Liver (tissue), 9 donors: ENCODE data around the gene TRPC4AP. TPM values are rescaled to one million over a fixed set of nuclear protein-coding genes. Genes with fewer than 3 reads are reported as not detected.

Source experiments
- DNase-seq: peaks from one replicate; pipeline ENCODE4 v3.0.0-alpha.2; 2017; ENCODE audit warnings: low spot score
- H3K27ac ChIP-seq, 2 donors: one replicate each; pipeline ENCODE4 v1.7.0; 2013; ENCODE audit warnings: inconsistent platforms in 2 of 2, low read length in 2 of 2, control low read depth in 1 of 2, low read depth in 1 of 2, mild to moderate bottlenecking in 1 of 2
- H3K27me3 ChIP-seq, 4 donors: one replicate each; pipeline versions ENCODE4 v1.6.1 to v1.7.0; 2013; ENCODE audit warnings: low read length in 3 of 4, inconsistent platforms in 1 of 4, mild to moderate bottlenecking in 1 of 4, moderate library complexity in 1 of 4; ENCODE audit not compliant: control insufficient read depth in 4 of 4, insufficient read depth in 4 of 4
- H3K36me3 ChIP-seq, 4 donors: one replicate each; pipeline versions ENCODE4 v1.6.1 to v1.7.0; 2013; ENCODE audit warnings: low read length in 3 of 4, mild to moderate bottlenecking in 3 of 4, low read depth in 1 of 4, moderate library complexity in 1 of 4; ENCODE audit not compliant: control insufficient read depth in 4 of 4, insufficient read depth in 3 of 4
- H3K4me1 ChIP-seq, 4 donors: one replicate each; pipeline versions ENCODE4 v1.6.1 to v1.7.0; 2013; ENCODE audit warnings: low read length in 3 of 4, mild to moderate bottlenecking in 3 of 4, moderate library complexity in 1 of 4; ENCODE audit not compliant: control insufficient read depth in 4 of 4, insufficient read depth in 4 of 4
- H3K4me3 ChIP-seq, 3 donors: one replicate each; pipeline versions ENCODE4 v1.6.1 to v1.7.0; 2013; ENCODE audit warnings: low read length in 3 of 3, control low read depth in 1 of 3, low read depth in 1 of 3, mild to moderate bottlenecking in 1 of 3
- H3K9ac ChIP-seq, 2 donors: one replicate each; pipeline ENCODE4 v1.7.0; 2013; ENCODE audit warnings: low read length in 2 of 2, mild to moderate bottlenecking in 2 of 2, moderate library complexity in 2 of 2, control low read depth in 1 of 2, low read depth in 1 of 2
- H3K9me3 ChIP-seq, 4 donors: one replicate each; pipeline versions ENCODE4 v1.6.1 to v1.7.0; 2013; ENCODE audit warnings: low read length in 3 of 4; ENCODE audit not compliant: control insufficient read depth in 4 of 4
- ATF3 ChIP-seq: IDR thresholded peaks from 2 replicates; pipeline ENCODE4 v1.6.1; 2016; ENCODE audit warnings: antibody characterized with exemption
- CTCF ChIP-seq: fragments of 150-350 bp; IDR thresholded peaks from 2 replicates; pipeline ENCODE4 v1.5.1; 2017; ENCODE audit warnings: improper control_type of control experiment, low read depth, low read length; ENCODE audit not compliant: missing input control
- EGR1 ChIP-seq, 2 donors: IDR thresholded peaks; 2 replicates each; pipeline ENCODE4 v1.6.1; 2016 to 2018; ENCODE audit warnings: antibody characterized with exemption in 2 of 2, low read depth in 2 of 2
- FOXA1 ChIP-seq: IDR thresholded peaks from 2 replicates; pipeline ENCODE4 v1.6.1; 2016; ENCODE audit warnings: antibody characterized with exemption
- FOXA2 ChIP-seq: IDR thresholded peaks from 2 replicates; pipeline ENCODE4 v1.6.1; 2016; ENCODE audit warnings: antibody characterized with exemption
- GABPA ChIP-seq, 2 donors: IDR thresholded peaks in 1 of 2; conservative IDR thresholded peaks in 1 of 2; 2 replicates each; pipeline ENCODE4 v1.6.1; 2016; ENCODE audit warnings: antibody characterized with exemption in 2 of 2, mild to moderate bottlenecking in 1 of 2, moderate library complexity in 1 of 2
- HNF4A ChIP-seq, 2 donors: conservative IDR thresholded peaks; 2 replicates each; pipeline ENCODE4 v1.6.1; 2016; ENCODE audit warnings: antibody characterized with exemption in 2 of 2, mild to moderate bottlenecking in 2 of 2
- HNF4G ChIP-seq: IDR thresholded peaks from 2 replicates; pipeline ENCODE4 v1.6.1; 2016; ENCODE audit warnings: antibody characterized with exemption
- JUND ChIP-seq, 2 donors: IDR thresholded peaks; 2 replicates each; pipeline ENCODE4 v1.6.1; 2016; ENCODE audit warnings: antibody characterized with exemption in 2 of 2
- MAX ChIP-seq: IDR thresholded peaks from 2 replicates; pipeline ENCODE4 v1.6.1; 2016; ENCODE audit warnings: antibody characterized with exemption
- NR2F2 ChIP-seq: IDR thresholded peaks from 2 replicates; pipeline ENCODE4 v1.6.1; 2016; ENCODE audit warnings: antibody characterized with exemption
- RAD21 ChIP-seq, 2 donors: IDR thresholded peaks; 2 replicates each; pipeline ENCODE4 v1.6.1; 2016; ENCODE audit warnings: antibody characterized with exemption in 2 of 2, mild to moderate bottlenecking in 2 of 2
- REST ChIP-seq: IDR thresholded peaks from 2 replicates; pipeline ENCODE4 v1.6.1; 2016; ENCODE audit warnings: antibody characterized with exemption, mild to moderate bottlenecking
- RXRA ChIP-seq, 2 donors: IDR thresholded peaks; 2 replicates each; pipeline ENCODE4 v1.6.1; 2017 to 2018; ENCODE audit warnings: antibody characterized with exemption in 2 of 2, mild to moderate bottlenecking in 1 of 2
- SP1 ChIP-seq: IDR thresholded peaks from 2 replicates; pipeline ENCODE4 v1.6.1; 2018; ENCODE audit warnings: antibody characterized with exemption, mild to moderate bottlenecking
- TAF1 ChIP-seq: conservative IDR thresholded peaks from 2 replicates; pipeline ENCODE4 v1.6.1; 2016; ENCODE audit warnings: antibody characterized with exemption, mild to moderate bottlenecking
- YY1 ChIP-seq: IDR thresholded peaks from 2 replicates; pipeline ENCODE4 v1.6.1; 2016; ENCODE audit warnings: antibody characterized with exemption, mild to moderate bottlenecking
- WGBS: extraction: QIAGEN DNeasy Blood & Tissue Kit; methylation state at CpG from one replicate; pipeline ENCODE4 v1.1.7; 2013; 5-methylcytosine and 5-hydroxymethylcytosine counted together
- polyA plus RNA-seq, 2 donors: library from polyadenylated mRNA; stranded (reverse) in 1 of 2; unstranded in 1 of 2; fragments of 200-250 nt in 1 of 2; fragments of >200 nt in 1 of 2; fragmentation: Nextera tagmentation in 1 of 2; extraction: Ambion mirVana in 1 of 2; gene quantifications; one replicate each; pipeline versions ENCODE4 v1.2.1 to v1.2.3, GENCODE V29; 2013 to 2015
- total RNA-seq, 2 donors: library from RNA; depleted of rRNA; stranded (reverse); fragments of >200 nt; gene quantifications; one replicate each; pipeline ENCODE4 v1.2.3, GENCODE V29; 2014
- donor health status: healthy.
- donor health status: healthy.
- donor health status: healthy.
- donor health status: healthy.
- donor health status: healthy.

TRPC4AP gene
- total and polyA plus RNA-seq, 4 donors = 26.3 to 57.2 (median 33.8) TPM

- no peak for TF ChIP-seq REST
Measured at GRCh38 chr20:35007413-35007812, 85.2 kb downstream of the TRPC4AP start (continued).

GRCh38 chr20:35006531-35006971, 86.1 kb downstream of the TRPC4AP start:
- H3K27ac ChIP-seq = no peak overlapping the region
- no peaks in the 10 kb centered on the region for H3K9me3 ChIP-seq
- 95% methylated on average over 4 of the region's 4 CpGs for WGBS
- TF ChIP-seq TAF1 = no peak
- TF ChIP-seq GABPA (IDR thresholded peaks at IDR 0.05 in 1 of 2, conservative IDR thresholded peaks at IDR 0.05 in 1 of 2) = no peak
- no peak for TF ChIP-seq EGR1 (IDR thresholded peaks at IDR 0.05; ENCODE audit: low read depth in 2 of 2)
- no peak for DNase-seq
- peaks cover 13 to 40% (median 29%) of the 10 kb centered on the region in 4 donors for H3K4me1 ChIP-seq
- H3K4me3 ChIP-seq = no peak overlapping the region
- peaks cover 39 to 74% (median 52%) of the 10 kb centered on the region in 4 donors for H3K36me3 ChIP-seq
- H3K27me3 ChIP-seq = no peaks in the 10 kb centered on the region
- H3K9ac ChIP-seq = no peak overlapping the region

- no peak overlapping the region for H3K4me3 ChIP-seq
- TF ChIP-seq HNF4G = no peak
- TF ChIP-seq NR2F2 = no peak
- TF ChIP-seq JUND (IDR thresholded peaks at IDR 0.05) = no peak
- 88% methylated on average over 11 of the region's 11 CpGs for WGBS
- no peak overlapping the region for H3K9ac ChIP-seq
- no peaks in the 10 kb centered on the region for H3K9me3 ChIP-seq
- DNase-seq = no peak
- peaks cover 39 to 80% (median 52%) of the 10 kb centered on the region in 4 donors for H3K36me3 ChIP-seq
- no peaks in the 10 kb centered on the region for H3K27me3 ChIP-seq
- no peak overlapping the region for H3K27ac ChIP-seq
- peaks cover 13 to 35% (median 25%) of the 10 kb centered on the region in 4 donors for H3K4me1 ChIP-seq
Measured at GRCh38 chr20:35006009-35006408, 86.6 kb downstream of the TRPC4AP start.

- no peak for DNase-seq
- TF ChIP-seq YY1 (no peak), MAX (no peak), GABPA (IDR thresholded peaks at IDR 0.05 in 1 of 2, conservative IDR thresholded peaks at IDR 0.05 in 1 of 2) (no peak), EGR1 (IDR thresholded peaks at IDR 0.05; ENCODE audit: low read depth in 2 of 2) (no peak), FOXA1 (no peak), JUND (IDR thresholded peaks at IDR 0.05) (no peak), TAF1 (no peak), FOXA2 (no peak), CTCF (no peak), RAD21 (IDR thresholded peaks at IDR 0.05) (no peak), ATF3 (no peak), HNF4A (conservative IDR thresholded peaks at IDR 0.05) (no peak), SP1 (no peak), REST (no peak), RXRA (IDR thresholded peaks at IDR 0.05) (no peak)
- H3K36me3 ChIP-seq = peaks cover 39 to 85% (median 55%) of the 10 kb centered on the region in 4 donors
- no peak overlapping the region for H3K4me3 ChIP-seq
- WGBS = 96% methylated on average over 7 of the region's 7 CpGs
- no peak overlapping the region for H3K27ac ChIP-seq
- H3K9me3 ChIP-seq = no peaks in the 10 kb centered on the region
- no peaks in the 10 kb centered on the region for H3K27me3 ChIP-seq
- H3K4me1 ChIP-seq = peaks cover 13 to 31% (median 22%) of the 10 kb centered on the region in 4 donors
- H3K9ac ChIP-seq = no peak overlapping the region
Measured at GRCh38 chr20:35005463-35005961, 87.1 kb downstream of the TRPC4AP start.
